OCI-LY1 (cell line): ENCODE data around the gene RARRES1.

Experiments used
- H2AFZ ChIP-seq: fragments of 200-600 bp; sonication (generic), shearing (Covaris generic); 2 replicates; pipeline ENCODE4 v1.6.0; 2014; ENCODE audit warnings: antibody characterized with exemption, mild to moderate bottlenecking, low read length
- H3F3A ChIP-seq: fragments of 200-600 bp; sonication (generic), shearing (Covaris generic); 2 replicates; pipeline ENCODE4 v1.6.0; 2014; ENCODE audit warnings: mild to moderate bottlenecking, antibody characterized with exemption, low read length, moderate library complexity; ENCODE audit not compliant: insufficient read depth
- H3K27ac ChIP-seq: fragments of 200-600 bp; sonication (generic); 2 replicates; pipeline ENCODE4 v1.5.1; 2014; ENCODE audit warnings: low read length, mixed run types, mild to moderate bottlenecking, low read depth; ENCODE audit not compliant: poor library complexity, severe bottlenecking
- H3K27me3 ChIP-seq: fragments of 200-600 bp; sonication (generic); 2 replicates; pipeline ENCODE4 v1.6.0; 2014; ENCODE audit warnings: antibody characterized with exemption, mild to moderate bottlenecking, low read length, moderate library complexity; ENCODE audit not compliant: insufficient read depth
- H3K36me3 ChIP-seq: fragments of 200-600 bp; sonication (generic); 2 replicates; pipeline ENCODE4 v1.6.1; 2014; ENCODE audit warnings: mild to moderate bottlenecking, antibody characterized with exemption, low read length, moderate library complexity, mixed read lengths; ENCODE audit not compliant: insufficient read depth
- H3K4me1 ChIP-seq: fragments of 200-600 bp; sonication (generic); 2 replicates; pipeline ENCODE4 v1.5.1; 2014; ENCODE audit warnings: mild to moderate bottlenecking, low read length, moderate library complexity; ENCODE audit not compliant: insufficient read depth, severe bottlenecking
- H3K4me2 ChIP-seq: fragments of 200-600 bp; sonication (generic), shearing (Covaris generic); 2 replicates; pipeline ENCODE4 v1.6.1; 2014; ENCODE audit warnings: low read length
- H3K4me3 ChIP-seq: fragments of 200-600 bp; sonication (generic); 2 replicates; pipeline ENCODE4 v1.5.1; 2014; ENCODE audit warnings: low read length, low read depth, mild to moderate bottlenecking, mixed read lengths; ENCODE audit not compliant: poor library complexity, severe bottlenecking
- H3K79me2 ChIP-seq: fragments of 200-600 bp; shearing (Covaris generic); 2 replicates; pipeline ENCODE4 v1.6.1; 2016; ENCODE audit warnings: mixed run types, low read length, mixed read lengths; ENCODE audit not compliant: insufficient read depth
- H3K9ac ChIP-seq: fragments of 200-600 bp; sonication (generic), shearing (Covaris generic); 2 replicates; pipeline ENCODE4 v1.6.1; 2014; ENCODE audit warnings: mild to moderate bottlenecking, low read length, mixed read lengths
- H3K9me2 ChIP-seq: fragments of 200-600 bp; sonication (generic), shearing (Covaris generic); 2 replicates; pipeline ENCODE4 v1.6.1; 2014; ENCODE audit warnings: low read depth, mild to moderate bottlenecking, low read length, mixed read lengths
- H3K9me3 ChIP-seq: fragments of 200-600 bp; shearing (Covaris generic); 2 replicates; pipeline ENCODE4 v1.6.1; 2014; ENCODE audit warnings: low read length, mixed read lengths
- H4K20me1 ChIP-seq: fragments of 200-600 bp; sonication (generic), shearing (Covaris generic); 2 replicates; pipeline ENCODE4 v1.6.0; 2016; ENCODE audit warnings: mild to moderate bottlenecking, low read length; ENCODE audit not compliant: insufficient read depth
- EZH2 ChIP-seq: fragments of 200-600 bp; sonication (generic), shearing (Covaris generic); IDR thresholded peaks from 2 replicates; pipeline ENCODE4 v1.8.0; 2017; ENCODE audit warnings: borderline replicate concordance, mixed run types, mild to moderate bottlenecking, antibody characterized with exemption, low read length, moderate library complexity, mixed read lengths
- TF ChIP-seq, protein P1 (sequence below): fragments of 200-600 bp; sonication (generic), shearing (Covaris generic); IDR thresholded peaks from 2 replicates; pipeline ENCODE4 v1.5.1; 2017; ENCODE audit warnings: mild to moderate bottlenecking, antibody characterized with exemption, low read length, moderate library complexity, mixed read lengths

The RARRES1 gene

DNA sequence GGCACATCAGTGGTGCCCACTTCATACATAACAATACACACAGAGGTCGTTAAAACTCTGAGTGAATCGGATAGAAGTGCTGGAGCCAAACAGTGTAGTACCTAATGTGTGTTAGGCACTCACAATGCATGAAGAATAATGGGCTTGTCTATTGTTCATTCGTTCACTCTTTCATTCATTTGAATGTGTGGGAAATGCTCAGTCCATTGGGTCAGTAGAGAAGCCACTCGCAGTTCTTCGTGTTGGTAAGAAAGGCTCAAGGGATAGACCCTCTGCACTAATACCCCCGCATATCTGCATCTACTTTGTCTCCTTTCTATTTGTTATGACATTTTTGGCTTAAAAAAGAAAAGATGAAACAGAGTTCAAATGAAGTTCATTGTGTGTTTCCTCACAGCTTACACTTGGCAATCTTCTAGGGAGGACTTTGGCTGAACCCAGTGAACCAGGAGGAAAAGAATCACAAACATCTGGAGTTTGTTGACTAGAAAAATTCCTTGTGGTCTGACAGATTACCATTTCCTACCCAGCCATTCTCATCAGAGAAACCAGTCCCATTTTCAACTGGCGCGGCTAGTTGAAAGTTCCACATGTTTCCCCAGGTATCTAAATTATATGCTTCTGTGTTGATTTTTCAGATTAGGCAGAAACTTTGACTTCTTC, 36.8 kb upstream of the RARRES1 start:
- H3K4me1 ChIP-seq, result no peaks in the 10 kb centered on the region
- no peak overlapping the region for H3K4me2 ChIP-seq
- H3F3A ChIP-seq, result no peaks in the 10 kb centered on the region

DNA sequence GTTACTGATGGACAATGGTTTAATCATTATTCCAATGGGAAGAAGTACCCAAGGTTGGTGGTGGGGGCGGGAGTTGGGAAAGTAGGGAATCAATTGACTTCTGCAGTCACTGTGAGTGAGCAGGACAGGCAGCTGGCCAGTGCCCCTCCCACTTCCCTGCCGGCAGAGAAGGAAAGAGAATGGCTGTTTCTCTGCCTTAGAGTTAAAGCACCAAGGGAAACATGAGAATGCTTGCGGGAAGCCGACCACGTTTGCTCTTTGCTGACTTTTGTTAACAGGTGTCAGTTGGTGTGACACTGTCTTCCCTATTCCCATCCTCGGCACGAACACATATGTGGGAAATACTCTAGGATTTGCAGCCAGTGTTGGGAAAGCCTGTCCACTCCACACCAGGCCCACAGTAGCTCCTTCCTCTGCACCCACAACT, 36.1 kb upstream of the RARRES1 start:
- H4K20me1 ChIP-seq, result no peaks in the 10 kb centered on the region
- no peaks in the 10 kb centered on the region for H3K4me1 ChIP-seq
- H3K4me2 ChIP-seq, result no peak overlapping the region
- H3K9me3 ChIP-seq, result no peaks in the 10 kb centered on the region
- H3K9me2 ChIP-seq, result no peaks in the 10 kb centered on the region
- no peak overlapping the region for H3K4me3 ChIP-seq
- H3K9ac ChIP-seq, result no peak overlapping the region
- no peak overlapping the region for H3K27ac ChIP-seq
- H3K79me2 ChIP-seq, result no peaks in the 10 kb centered on the region
- H3F3A ChIP-seq, result no peaks in the 10 kb centered on the region
- no peaks in the 10 kb centered on the region for H3K27me3 ChIP-seq
- no peak overlapping the region for H2AFZ ChIP-seq
- no peaks in the 10 kb centered on the region for H3K36me3 ChIP-seq
- TF ChIP-seq, protein P1, sequence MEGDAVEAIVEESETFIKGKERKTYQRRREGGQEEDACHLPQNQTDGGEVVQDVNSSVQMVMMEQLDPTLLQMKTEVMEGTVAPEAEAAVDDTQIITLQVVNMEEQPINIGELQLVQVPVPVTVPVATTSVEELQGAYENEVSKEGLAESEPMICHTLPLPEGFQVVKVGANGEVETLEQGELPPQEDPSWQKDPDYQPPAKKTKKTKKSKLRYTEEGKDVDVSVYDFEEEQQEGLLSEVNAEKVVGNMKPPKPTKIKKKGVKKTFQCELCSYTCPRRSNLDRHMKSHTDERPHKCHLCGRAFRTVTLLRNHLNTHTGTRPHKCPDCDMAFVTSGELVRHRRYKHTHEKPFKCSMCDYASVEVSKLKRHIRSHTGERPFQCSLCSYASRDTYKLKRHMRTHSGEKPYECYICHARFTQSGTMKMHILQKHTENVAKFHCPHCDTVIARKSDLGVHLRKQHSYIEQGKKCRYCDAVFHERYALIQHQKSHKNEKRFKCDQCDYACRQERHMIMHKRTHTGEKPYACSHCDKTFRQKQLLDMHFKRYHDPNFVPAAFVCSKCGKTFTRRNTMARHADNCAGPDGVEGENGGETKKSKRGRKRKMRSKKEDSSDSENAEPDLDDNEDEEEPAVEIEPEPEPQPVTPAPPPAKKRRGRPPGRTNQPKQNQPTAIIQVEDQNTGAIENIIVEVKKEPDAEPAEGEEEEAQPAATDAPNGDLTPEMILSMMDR, result no peak
- TF ChIP-seq EZH2, result no peak

More for the DNA sequence above, 36.8 kb upstream of the RARRES1 start:
- H3K9me3 ChIP-seq, result no peaks in the 10 kb centered on the region
- TF ChIP-seq EZH2, result no peak
- TF ChIP-seq, protein P1, result no peak
- no peak overlapping the region for H2AFZ ChIP-seq
- no peak overlapping the region for H3K27ac ChIP-seq
- H4K20me1 ChIP-seq, result no peaks in the 10 kb centered on the region
- no peaks in the 10 kb centered on the region for H3K27me3 ChIP-seq
- no peak overlapping the region for H3K4me3 ChIP-seq
- H3K9ac ChIP-seq, result no peak overlapping the region
- no peaks in the 10 kb centered on the region for H3K79me2 ChIP-seq
- no peaks in the 10 kb centered on the region for H3K36me3 ChIP-seq
- H3K9me2 ChIP-seq, result no peaks in the 10 kb centered on the region

DNA sequence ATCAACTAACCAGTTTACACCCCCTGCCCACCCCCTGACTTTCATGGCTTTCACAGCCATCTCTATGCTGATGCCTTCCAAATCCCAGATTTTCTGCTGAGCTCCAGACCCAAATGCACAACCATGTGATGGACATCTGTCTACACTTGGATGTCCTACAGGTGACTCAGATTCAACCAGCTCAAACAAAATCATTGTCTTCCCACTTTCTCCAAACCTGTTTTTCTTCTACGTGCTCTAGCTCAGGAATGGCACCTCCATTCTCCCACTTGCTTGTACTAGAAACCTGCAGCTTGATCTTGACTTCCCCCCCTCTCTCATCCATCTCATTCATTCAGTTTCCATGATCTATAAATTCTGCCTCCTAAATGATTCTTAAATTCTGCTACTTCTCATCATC, 34.1 kb upstream of the RARRES1 start:
- Histone ChIP-seq H3K9me2 (no peaks in the 10 kb centered on the region), H3K9ac (no peak overlapping the region), H3F3A (no peaks in the 10 kb centered on the region), H3K4me2 (no peak overlapping the region), H3K36me3 (no peaks in the 10 kb centered on the region), H3K4me1 (no peaks in the 10 kb centered on the region), H4K20me1 (no peaks in the 10 kb centered on the region), H3K79me2 (no peaks in the 10 kb centered on the region), H3K27me3 (no peaks in the 10 kb centered on the region), H3K4me3 (no peak overlapping the region), H2AFZ (no peak overlapping the region), H3K27ac (no peak overlapping the region), H3K9me3 (no peaks in the 10 kb centered on the region)
- TF ChIP-seq EZH2, result no peak
- TF ChIP-seq, protein P1, result no peak
